ENCODE results near the gene AUTS2. TPM values are rescaled to one million over a fixed set of nuclear protein-coding genes. Genes with fewer than 3 reads are reported as not detected.

Gene AUTS2
- total RNA-seq, 1 experiment from 2014 or later: 2.5 TPM

- POLR2A ChIA-PET: no interaction called here
- H3K36me3 ChIP-seq (ENCODE audit: control insufficient read depth, insufficient read depth, low read length): no peaks in the 10 kb centered on the region
- intact Hi-C loops (cut with micrococcal nuclease; ENCODE audit: unreplicated experiment): no loop called here
- no peaks in the 10 kb centered on the region for H3K9me3 ChIP-seq (ENCODE audit: control insufficient read depth, insufficient read depth, low read depth, low read length)
- in situ Hi-C loops (cut with HindIII; ENCODE audit: low pct_unique_long_range_greater_than_20kb, low sequenced_read_pairs): no loop called here
- no TSS peak for BruUV-seq (replicated peaks)
- H3K4me3 ChIP-seq (ENCODE audit: low read depth in 2 of 2, low read length in 2 of 2): no peak overlapping the region
- ATAC-seq (no peak), DNase-seq (ENCODE audit: low read depth, low spot score) (no peak)
- no peaks in the 10 kb centered on the region for H3K4me1 ChIP-seq (ENCODE audit: control insufficient read depth, insufficient read depth, low read length)
- H3K27me3 ChIP-seq (ENCODE audit: control insufficient read depth, insufficient read depth, low read length): no peaks in the 10 kb centered on the region
- H3K27ac ChIP-seq (ENCODE audit: low read length): no peak overlapping the region
- CTCF ChIA-PET: no interaction called here
- TF ChIP-seq SIN3A (IDR thresholded peaks at IDR 0.05; ENCODE audit: borderline replicate concordance, insufficient read depth, low read depth, low read length) (no peak), REST (IDR thresholded peaks at IDR 0.05; ENCODE audit: insufficient read depth in 1 of 2, low read depth in 2 of 2, low read length in 1 of 2) (no peak), TCF7L2 (IDR thresholded peaks at IDR 0.05; ENCODE audit: low read depth, low read length) (no peak), POLR2AphosphoS5 (IDR thresholded peaks at IDR 0.05; ENCODE audit: low read depth, low read length) (no peak), CTCF (IDR thresholded peaks at IDR 0.05) (no peak)
These were observed 165.2 kb downstream of the AUTS2 start for GRCh38 chr7:69763513-69763912.

GRCh38 chr7:69764147-69764546, 165.9 kb downstream of the AUTS2 start:
- ChIA-PET CTCF (no interaction called here), POLR2A (no interaction called here)
- in situ Hi-C loops (cut with HindIII; ENCODE audit: low pct_unique_long_range_greater_than_20kb, low sequenced_read_pairs): no loop called here
- no peak for ATAC-seq
- BruUV-seq (replicated peaks): no TSS peak
- intact Hi-C loops (cut with micrococcal nuclease; ENCODE audit: unreplicated experiment): no loop called here
- H3K4me1 ChIP-seq (ENCODE audit: control insufficient read depth, insufficient read depth, low read length): no peaks in the 10 kb centered on the region
- TF ChIP-seq CTCF (IDR thresholded peaks at IDR 0.05) (no peak), REST (IDR thresholded peaks at IDR 0.05; ENCODE audit: insufficient read depth in 1 of 2, low read depth in 2 of 2, low read length in 1 of 2) (no peak), TCF7L2 (IDR thresholded peaks at IDR 0.05; ENCODE audit: low read depth, low read length) (no peak), SIN3A (IDR thresholded peaks at IDR 0.05; ENCODE audit: borderline replicate concordance, insufficient read depth, low read depth, low read length) (no peak), POLR2AphosphoS5 (IDR thresholded peaks at IDR 0.05; ENCODE audit: low read depth, low read length) (no peak)
- H3K4me3 ChIP-seq (ENCODE audit: low read depth in 2 of 2, low read length in 2 of 2): no peak overlapping the region
- no peaks in the 10 kb centered on the region for H3K9me3 ChIP-seq (ENCODE audit: control insufficient read depth, insufficient read depth, low read depth, low read length)
- no peak for DNase-seq (ENCODE audit: low read depth, low spot score)
- H3K27ac ChIP-seq (ENCODE audit: low read length): no peak overlapping the region
- H3K36me3 ChIP-seq (ENCODE audit: control insufficient read depth, insufficient read depth, low read length): no peaks in the 10 kb centered on the region
- no peaks in the 10 kb centered on the region for H3K27me3 ChIP-seq (ENCODE audit: control insufficient read depth, insufficient read depth, low read length)

All from Panc1 (cell line).